IMR-90 (cell line): ENCODE data around the gene TRAPPC5. TPM values are rescaled to one million over a fixed set of nuclear protein-coding genes. Genes with fewer than 3 reads are reported as not detected.

Source experiments
- ELK1 ChIP-seq: fragments of 150-350 bp; IDR thresholded peaks from 2 replicates; pipeline ENCODE4 v1.6.1; 2016; ENCODE audit warnings: low read depth, mild to moderate bottlenecking, low read length, moderate library complexity, borderline replicate concordance
- RCOR1 ChIP-seq: IDR thresholded peaks from 2 replicates; pipeline ENCODE4 v1.6.1; 2012; ENCODE audit warnings: mild to moderate bottlenecking, low read length, improper control_type of control experiment; ENCODE audit not compliant: insufficient replicate concordance
- polyA plus RNA-seq, 3 experiments: library from polyadenylated mRNA; depleted of rRNA; stranded (reverse); fragments of >200 nt; gene quantifications; 2 replicates each; pipeline ENCODE4 v1.2.3, GENCODE V29; 2012; ENCODE audit warnings: low replicate concordance in 1 of 3
- total RNA-seq: library from RNA; depleted of rRNA; stranded (reverse); fragments of >200 nt; gene quantifications from 2 replicates; pipeline ENCODE4 v1.2.3, GENCODE V29; 2012

TRAPPC5 gene
- total and polyA plus RNA-seq, 2 of the 4 experiments (the other 2 are of a cell fraction), result 54.7 to 109 TPM

GRCh38 chr19:7679771-7680605 is 645 bp upstream of the TRAPPC5 start (continued):
- TF ChIP-seq ELK1 (no peak), RCOR1 (no peak)
